ENCODE data around the gene CTXN1.

DNA sequence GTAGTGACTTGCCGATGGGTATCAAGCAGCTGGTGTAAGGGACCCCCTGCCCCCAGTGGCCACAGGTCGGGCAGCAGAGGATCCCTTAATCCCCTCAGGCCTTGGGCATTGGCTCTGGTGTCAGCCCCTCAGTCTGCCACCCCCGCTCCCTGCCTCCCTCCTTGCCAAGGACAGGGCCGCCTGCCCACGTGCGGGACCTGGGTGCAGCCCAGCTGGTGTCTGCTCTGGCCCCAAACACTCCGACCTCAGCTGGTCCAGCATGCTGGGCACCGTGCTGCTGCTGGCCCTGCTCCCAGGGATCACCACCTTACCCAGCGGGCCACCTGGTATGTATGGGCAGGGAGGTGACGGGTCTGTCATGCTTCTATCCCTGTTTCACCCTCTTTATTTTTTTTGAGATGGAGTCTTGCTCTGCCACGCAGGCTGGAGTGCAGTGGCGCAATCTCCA lies 11.3 kb downstream of the CTXN1 start, which contains the start of gene TGFBR3L:
- TF ChIP-seq SP2 (tag by site-specific recombination; IDR thresholded peaks at IDR 0.05) (no peak), ZFP3 (tag by site-specific recombination; IDR thresholded peaks at IDR 0.05; ENCODE audit: low read depth) (no peak), ZNF10 (tag by site-specific recombination; IDR thresholded peaks at IDR 0.05) (no peak), ZNF529 (tag by site-specific recombination; IDR thresholded peaks at IDR 0.05; ENCODE audit: insufficient replicate concordance) (no peak), ZNF660 (tag by site-specific recombination; IDR thresholded peaks at IDR 0.05) (no peak), ZNF768 (tag by site-specific recombination; IDR thresholded peaks at IDR 0.05) (no peak), ZNF221 (tag by site-specific recombination; IDR thresholded peaks at IDR 0.05; ENCODE audit: borderline replicate concordance) (no peak), FEZF1 (tag by site-specific recombination; IDR thresholded peaks at IDR 0.05) (no peak), ZNF521 (tag by site-specific recombination; IDR thresholded peaks at IDR 0.05) (no peak)
- TF ChIP-seq, protein P1, sequence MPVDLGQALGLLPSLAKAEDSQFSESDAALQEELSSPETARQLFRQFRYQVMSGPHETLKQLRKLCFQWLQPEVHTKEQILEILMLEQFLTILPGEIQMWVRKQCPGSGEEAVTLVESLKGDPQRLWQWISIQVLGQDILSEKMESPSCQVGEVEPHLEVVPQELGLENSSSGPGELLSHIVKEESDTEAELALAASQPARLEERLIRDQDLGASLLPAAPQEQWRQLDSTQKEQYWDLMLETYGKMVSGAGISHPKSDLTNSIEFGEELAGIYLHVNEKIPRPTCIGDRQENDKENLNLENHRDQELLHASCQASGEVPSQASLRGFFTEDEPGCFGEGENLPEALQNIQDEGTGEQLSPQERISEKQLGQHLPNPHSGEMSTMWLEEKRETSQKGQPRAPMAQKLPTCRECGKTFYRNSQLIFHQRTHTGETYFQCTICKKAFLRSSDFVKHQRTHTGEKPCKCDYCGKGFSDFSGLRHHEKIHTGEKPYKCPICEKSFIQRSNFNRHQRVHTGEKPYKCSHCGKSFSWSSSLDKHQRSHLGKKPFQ (tag by site-specific recombination; IDR thresholded peaks at IDR 0.05), result no peak
- TF ChIP-seq, protein P2, sequence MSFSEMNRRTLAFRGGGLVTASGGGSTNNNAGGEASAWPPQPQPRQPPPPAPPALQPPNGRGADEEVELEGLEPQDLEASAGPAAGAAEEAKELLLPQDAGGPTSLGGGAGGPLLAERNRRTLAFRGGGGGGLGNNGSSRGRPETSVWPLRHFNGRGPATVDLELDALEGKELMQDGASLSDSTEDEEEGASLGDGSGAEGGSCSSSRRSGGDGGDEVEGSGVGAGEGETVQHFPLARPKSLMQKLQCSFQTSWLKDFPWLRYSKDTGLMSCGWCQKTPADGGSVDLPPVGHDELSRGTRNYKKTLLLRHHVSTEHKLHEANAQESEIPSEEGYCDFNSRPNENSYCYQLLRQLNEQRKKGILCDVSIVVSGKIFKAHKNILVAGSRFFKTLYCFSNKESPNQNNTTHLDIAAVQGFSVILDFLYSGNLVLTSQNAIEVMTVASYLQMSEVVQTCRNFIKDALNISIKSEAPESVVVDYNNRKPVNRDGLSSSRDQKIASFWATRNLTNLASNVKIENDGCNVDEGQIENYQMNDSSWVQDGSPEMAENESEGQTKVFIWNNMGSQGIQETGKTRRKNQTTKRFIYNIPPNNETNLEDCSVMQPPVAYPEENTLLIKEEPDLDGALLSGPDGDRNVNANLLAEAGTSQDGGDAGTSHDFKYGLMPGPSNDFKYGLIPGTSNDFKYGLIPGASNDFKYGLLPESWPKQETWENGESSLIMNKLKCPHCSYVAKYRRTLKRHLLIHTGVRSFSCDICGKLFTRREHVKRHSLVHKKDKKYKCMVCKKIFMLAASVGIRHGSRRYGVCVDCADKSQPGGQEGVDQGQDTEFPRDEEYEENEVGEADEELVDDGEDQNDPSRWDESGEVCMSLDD (tag by site-specific recombination; IDR thresholded peaks at IDR 0.05), result no peak
- TF ChIP-seq, protein P3, sequence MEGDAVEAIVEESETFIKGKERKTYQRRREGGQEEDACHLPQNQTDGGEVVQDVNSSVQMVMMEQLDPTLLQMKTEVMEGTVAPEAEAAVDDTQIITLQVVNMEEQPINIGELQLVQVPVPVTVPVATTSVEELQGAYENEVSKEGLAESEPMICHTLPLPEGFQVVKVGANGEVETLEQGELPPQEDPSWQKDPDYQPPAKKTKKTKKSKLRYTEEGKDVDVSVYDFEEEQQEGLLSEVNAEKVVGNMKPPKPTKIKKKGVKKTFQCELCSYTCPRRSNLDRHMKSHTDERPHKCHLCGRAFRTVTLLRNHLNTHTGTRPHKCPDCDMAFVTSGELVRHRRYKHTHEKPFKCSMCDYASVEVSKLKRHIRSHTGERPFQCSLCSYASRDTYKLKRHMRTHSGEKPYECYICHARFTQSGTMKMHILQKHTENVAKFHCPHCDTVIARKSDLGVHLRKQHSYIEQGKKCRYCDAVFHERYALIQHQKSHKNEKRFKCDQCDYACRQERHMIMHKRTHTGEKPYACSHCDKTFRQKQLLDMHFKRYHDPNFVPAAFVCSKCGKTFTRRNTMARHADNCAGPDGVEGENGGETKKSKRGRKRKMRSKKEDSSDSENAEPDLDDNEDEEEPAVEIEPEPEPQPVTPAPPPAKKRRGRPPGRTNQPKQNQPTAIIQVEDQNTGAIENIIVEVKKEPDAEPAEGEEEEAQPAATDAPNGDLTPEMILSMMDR (tag by site-specific recombination; IDR thresholded peaks at IDR 0.05), result no peak
- TF ChIP-seq, protein P4, sequence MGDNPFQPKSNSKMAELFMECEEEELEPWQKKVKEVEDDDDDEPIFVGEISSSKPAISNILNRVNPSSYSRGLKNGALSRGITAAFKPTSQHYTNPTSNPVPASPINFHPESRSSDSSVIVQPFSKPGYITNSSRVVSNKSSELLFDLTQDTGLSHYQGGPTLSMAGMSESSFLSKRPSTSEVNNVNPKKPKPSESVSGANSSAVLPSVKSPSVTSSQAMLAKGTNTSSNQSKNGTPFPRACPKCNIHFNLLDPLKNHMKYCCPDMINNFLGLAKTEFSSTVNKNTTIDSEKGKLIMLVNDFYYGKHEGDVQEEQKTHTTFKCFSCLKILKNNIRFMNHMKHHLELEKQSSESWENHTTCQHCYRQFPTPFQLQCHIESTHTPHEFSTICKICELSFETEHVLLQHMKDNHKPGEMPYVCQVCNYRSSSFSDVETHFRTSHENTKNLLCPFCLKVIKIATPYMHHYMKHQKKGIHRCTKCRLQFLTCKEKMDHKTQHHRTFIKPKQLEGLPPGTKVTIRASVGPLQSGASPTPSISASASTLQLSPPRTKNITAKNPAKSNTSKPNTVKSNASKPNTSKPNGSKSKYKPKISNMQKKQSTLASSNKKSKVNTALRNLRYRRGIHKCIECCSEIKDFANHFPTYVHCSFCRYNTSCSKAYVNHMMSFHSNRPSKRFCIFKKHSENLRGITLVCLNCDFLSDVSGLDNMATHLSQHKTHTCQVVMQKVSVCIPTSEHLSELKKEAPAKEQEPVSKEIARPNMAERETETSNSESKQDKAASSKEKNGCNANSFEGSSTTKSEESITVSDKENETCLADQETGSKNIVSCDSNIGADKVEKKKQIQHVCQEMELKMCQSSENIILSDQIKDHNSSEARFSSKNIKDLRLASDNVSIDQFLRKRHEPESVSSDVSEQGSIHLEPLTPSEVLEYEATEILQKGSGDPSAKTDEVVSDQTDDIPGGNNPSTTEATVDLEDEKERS (tag by site-specific recombination; IDR thresholded peaks at IDR 0.05), result no peak
